Liver (tissue), 9 donors: ENCODE results near the gene IHH. TPM values are rescaled to one million over a fixed set of nuclear protein-coding genes. Genes with fewer than 3 reads are reported as not detected.

Experiments used
- DNase-seq: peaks from one replicate; pipeline ENCODE4 v3.0.0-alpha.2; 2017; ENCODE audit warnings: low spot score
- H3K27ac ChIP-seq, 2 donors: one replicate each; pipeline ENCODE4 v1.7.0; 2013; ENCODE audit warnings: inconsistent platforms in 2 of 2, low read length in 2 of 2, control low read depth in 1 of 2, low read depth in 1 of 2, mild to moderate bottlenecking in 1 of 2
- H3K27me3 ChIP-seq, 4 donors: one replicate each; pipeline versions ENCODE4 v1.6.1 to v1.7.0; 2013; ENCODE audit warnings: low read length in 3 of 4, inconsistent platforms in 1 of 4, mild to moderate bottlenecking in 1 of 4, moderate library complexity in 1 of 4; ENCODE audit not compliant: control insufficient read depth in 4 of 4, insufficient read depth in 4 of 4
- H3K36me3 ChIP-seq, 4 donors: one replicate each; pipeline versions ENCODE4 v1.6.1 to v1.7.0; 2013; ENCODE audit warnings: low read length in 3 of 4, mild to moderate bottlenecking in 3 of 4, low read depth in 1 of 4, moderate library complexity in 1 of 4; ENCODE audit not compliant: control insufficient read depth in 4 of 4, insufficient read depth in 3 of 4
- H3K4me1 ChIP-seq, 4 donors: one replicate each; pipeline versions ENCODE4 v1.6.1 to v1.7.0; 2013; ENCODE audit warnings: low read length in 3 of 4, mild to moderate bottlenecking in 3 of 4, moderate library complexity in 1 of 4; ENCODE audit not compliant: control insufficient read depth in 4 of 4, insufficient read depth in 4 of 4
- H3K4me3 ChIP-seq, 3 donors: one replicate each; pipeline versions ENCODE4 v1.6.1 to v1.7.0; 2013; ENCODE audit warnings: low read length in 3 of 3, control low read depth in 1 of 3, low read depth in 1 of 3, mild to moderate bottlenecking in 1 of 3
- H3K9ac ChIP-seq, 2 donors: one replicate each; pipeline ENCODE4 v1.7.0; 2013; ENCODE audit warnings: low read length in 2 of 2, mild to moderate bottlenecking in 2 of 2, moderate library complexity in 2 of 2, control low read depth in 1 of 2, low read depth in 1 of 2
- H3K9me3 ChIP-seq, 4 donors: one replicate each; pipeline versions ENCODE4 v1.6.1 to v1.7.0; 2013; ENCODE audit warnings: low read length in 3 of 4; ENCODE audit not compliant: control insufficient read depth in 4 of 4
- ATF3 ChIP-seq: IDR thresholded peaks from 2 replicates; pipeline ENCODE4 v1.6.1; 2016; ENCODE audit warnings: antibody characterized with exemption
- CTCF ChIP-seq: fragments of 150-350 bp; IDR thresholded peaks from 2 replicates; pipeline ENCODE4 v1.5.1; 2017; ENCODE audit warnings: improper control_type of control experiment, low read depth, low read length; ENCODE audit not compliant: missing input control
- EGR1 ChIP-seq, 2 donors: IDR thresholded peaks; 2 replicates each; pipeline ENCODE4 v1.6.1; 2016 to 2018; ENCODE audit warnings: antibody characterized with exemption in 2 of 2, low read depth in 2 of 2
- FOXA1 ChIP-seq: IDR thresholded peaks from 2 replicates; pipeline ENCODE4 v1.6.1; 2016; ENCODE audit warnings: antibody characterized with exemption
- GABPA ChIP-seq, 2 donors: IDR thresholded peaks in 1 of 2; conservative IDR thresholded peaks in 1 of 2; 2 replicates each; pipeline ENCODE4 v1.6.1; 2016; ENCODE audit warnings: antibody characterized with exemption in 2 of 2, mild to moderate bottlenecking in 1 of 2, moderate library complexity in 1 of 2
- HNF4A ChIP-seq, 2 donors: conservative IDR thresholded peaks; 2 replicates each; pipeline ENCODE4 v1.6.1; 2016; ENCODE audit warnings: antibody characterized with exemption in 2 of 2, mild to moderate bottlenecking in 2 of 2
- HNF4G ChIP-seq: IDR thresholded peaks from 2 replicates; pipeline ENCODE4 v1.6.1; 2016; ENCODE audit warnings: antibody characterized with exemption
- RAD21 ChIP-seq, 2 donors: IDR thresholded peaks; 2 replicates each; pipeline ENCODE4 v1.6.1; 2016; ENCODE audit warnings: antibody characterized with exemption in 2 of 2, mild to moderate bottlenecking in 2 of 2
- REST ChIP-seq: IDR thresholded peaks from 2 replicates; pipeline ENCODE4 v1.6.1; 2016; ENCODE audit warnings: antibody characterized with exemption, mild to moderate bottlenecking
- SP1 ChIP-seq: IDR thresholded peaks from 2 replicates; pipeline ENCODE4 v1.6.1; 2018; ENCODE audit warnings: antibody characterized with exemption, mild to moderate bottlenecking
- TAF1 ChIP-seq: conservative IDR thresholded peaks from 2 replicates; pipeline ENCODE4 v1.6.1; 2016; ENCODE audit warnings: antibody characterized with exemption, mild to moderate bottlenecking
- YY1 ChIP-seq: IDR thresholded peaks from 2 replicates; pipeline ENCODE4 v1.6.1; 2016; ENCODE audit warnings: antibody characterized with exemption, mild to moderate bottlenecking
- ZBTB33 ChIP-seq: IDR thresholded peaks from 2 replicates; pipeline ENCODE4 v1.6.1; 2016; ENCODE audit warnings: antibody characterized with exemption
- WGBS: extraction: QIAGEN DNeasy Blood & Tissue Kit; methylation state at CpG from one replicate; pipeline ENCODE4 v1.1.7; 2013; 5-methylcytosine and 5-hydroxymethylcytosine counted together
- polyA plus RNA-seq, 2 donors: library from polyadenylated mRNA; stranded (reverse) in 1 of 2; unstranded in 1 of 2; fragments of 200-250 nt in 1 of 2; fragments of >200 nt in 1 of 2; fragmentation: Nextera tagmentation in 1 of 2; extraction: Ambion mirVana in 1 of 2; gene quantifications; one replicate each; pipeline versions ENCODE4 v1.2.1 to v1.2.3, GENCODE V29; 2013 to 2015
- total RNA-seq, 2 donors: library from RNA; depleted of rRNA; stranded (reverse); fragments of >200 nt; gene quantifications; one replicate each; pipeline ENCODE4 v1.2.3, GENCODE V29; 2014
- donor health status: healthy.
- donor health status: healthy.
- donor health status: healthy.
- donor health status: healthy.
- donor health status: healthy.

IHH gene
- total and polyA plus RNA-seq, 4 donors: 0.51 to 2.4 (median 0.79) TPM

GRCh38 chr2:219032051-219032745 is 28.5 kb downstream of the IHH start:
- DNase-seq: no peak
- Histone ChIP-seq H3K4me3 (no peak overlapping the region), H3K27me3 (no peaks in the 10 kb centered on the region), H3K36me3 (no peaks in the 10 kb centered on the region), H3K9me3 (no peaks in the 10 kb centered on the region), H3K27ac (no peak overlapping the region), H3K4me1 (no peaks in the 10 kb centered on the region), H3K9ac (no peak overlapping the region)
- WGBS: 86% methylated on average over 23 of the region's 23 CpGs
- no peak for TF ChIP-seq HNF4G

GRCh38 chr2:219031005-219031738 is 29.5 kb downstream of the IHH start:
- Histone ChIP-seq H3K36me3 (no peaks in the 10 kb centered on the region), H3K4me3 (no peak overlapping the region), H3K27ac (no peak overlapping the region), H3K27me3 (no peaks in the 10 kb centered on the region), H3K4me1 (no peaks in the 10 kb centered on the region), H3K9me3 (no peaks in the 10 kb centered on the region), H3K9ac (no peak overlapping the region)
- DNase-seq: no peak
- WGBS: 85% methylated on average over 21 of the region's 21 CpGs
- TF ChIP-seq SP1 (no peak), RAD21 (IDR thresholded peaks at IDR 0.05) (no peak), YY1 (no peak), GABPA (IDR thresholded peaks at IDR 0.05 in 1 of 2, conservative IDR thresholded peaks at IDR 0.05 in 1 of 2) (no peak), FOXA1 (no peak), HNF4A (conservative IDR thresholded peaks at IDR 0.05) (no peak), ZBTB33 (no peak)

GRCh38 chr2:219030177-219030940 is 30.4 kb downstream of the IHH start:
- Histone ChIP-seq H3K9ac (no peak overlapping the region), H3K36me3 (no peaks in the 10 kb centered on the region), H3K27me3 (no peaks in the 10 kb centered on the region), H3K4me1 (no peaks in the 10 kb centered on the region), H3K27ac (no peak overlapping the region), H3K9me3 (no peaks in the 10 kb centered on the region), H3K4me3 (no peak overlapping the region)
- DNase-seq: no peak
- 70% methylated on average over 16 of the region's 16 CpGs for WGBS
- TF ChIP-seq YY1 (no peak), GABPA (IDR thresholded peaks at IDR 0.05 in 1 of 2, conservative IDR thresholded peaks at IDR 0.05 in 1 of 2) (no peak), TAF1 (no peak), HNF4A (conservative IDR thresholded peaks at IDR 0.05) (no peak), ATF3 (no peak), RAD21 (IDR thresholded peaks at IDR 0.05) (no peak), REST (no peak), ZBTB33 (no peak), CTCF (no peak), FOXA1 (no peak), EGR1 (IDR thresholded peaks at IDR 0.05; ENCODE audit: low read depth in 2 of 2) (no peak)
